Measurements from ENCODE around the gene TMEM255B.

DNA sequence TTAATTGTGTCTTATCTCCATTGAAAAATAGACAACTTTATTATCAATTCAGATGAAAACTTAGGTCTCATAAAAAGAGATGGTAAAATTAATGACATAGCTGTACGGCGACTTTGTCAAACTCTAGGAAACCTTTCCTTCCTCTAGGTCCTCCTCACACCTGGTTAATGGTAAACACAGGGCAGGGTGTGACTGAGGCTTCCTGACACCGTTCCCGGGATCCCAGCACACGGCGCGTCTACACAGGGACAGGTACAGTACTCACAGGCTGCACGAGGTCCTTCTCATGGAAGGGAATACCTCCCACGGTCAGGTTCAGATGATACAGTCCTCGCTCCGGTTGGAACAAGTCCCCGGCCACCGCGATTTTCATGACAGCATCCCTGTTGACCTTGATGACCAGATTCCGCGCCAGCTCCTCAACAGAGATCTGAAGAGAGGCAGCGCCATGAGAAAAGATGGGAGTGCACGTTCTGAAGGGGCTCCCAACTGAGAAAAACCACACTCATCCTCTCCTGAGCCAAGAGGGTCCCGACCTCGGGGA lies 69.3 kb downstream of the TMEM255B start:
- TF ChIP-seq, protein P1, sequence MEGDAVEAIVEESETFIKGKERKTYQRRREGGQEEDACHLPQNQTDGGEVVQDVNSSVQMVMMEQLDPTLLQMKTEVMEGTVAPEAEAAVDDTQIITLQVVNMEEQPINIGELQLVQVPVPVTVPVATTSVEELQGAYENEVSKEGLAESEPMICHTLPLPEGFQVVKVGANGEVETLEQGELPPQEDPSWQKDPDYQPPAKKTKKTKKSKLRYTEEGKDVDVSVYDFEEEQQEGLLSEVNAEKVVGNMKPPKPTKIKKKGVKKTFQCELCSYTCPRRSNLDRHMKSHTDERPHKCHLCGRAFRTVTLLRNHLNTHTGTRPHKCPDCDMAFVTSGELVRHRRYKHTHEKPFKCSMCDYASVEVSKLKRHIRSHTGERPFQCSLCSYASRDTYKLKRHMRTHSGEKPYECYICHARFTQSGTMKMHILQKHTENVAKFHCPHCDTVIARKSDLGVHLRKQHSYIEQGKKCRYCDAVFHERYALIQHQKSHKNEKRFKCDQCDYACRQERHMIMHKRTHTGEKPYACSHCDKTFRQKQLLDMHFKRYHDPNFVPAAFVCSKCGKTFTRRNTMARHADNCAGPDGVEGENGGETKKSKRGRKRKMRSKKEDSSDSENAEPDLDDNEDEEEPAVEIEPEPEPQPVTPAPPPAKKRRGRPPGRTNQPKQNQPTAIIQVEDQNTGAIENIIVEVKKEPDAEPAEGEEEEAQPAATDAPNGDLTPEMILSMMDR (conservative IDR thresholded peaks at IDR 0.05): no peak
- TF ChIP-seq ZFX (IDR thresholded peaks at IDR 0.05): no peak
